Nucleus accumbens (tissue), 56 donors: Measurements from ENCODE around the gene SHC4.
"Not testable (repeated sequence)": the region's sequence is repeated elsewhere in the genome, so short reads cannot be mapped to it uniquely, and the experiment has no call there.

Experiments
- DNase-seq, 56 donors: peaks; one replicate each; lab custom pipeline; 2025; lab: John Stamatoyannopoulos, UW

The SHC4 gene

GRCh38 chr15:48805591-48805990, 158.1 kb downstream of the SHC4 start:
- no peak for DNase-seq

DNA sequence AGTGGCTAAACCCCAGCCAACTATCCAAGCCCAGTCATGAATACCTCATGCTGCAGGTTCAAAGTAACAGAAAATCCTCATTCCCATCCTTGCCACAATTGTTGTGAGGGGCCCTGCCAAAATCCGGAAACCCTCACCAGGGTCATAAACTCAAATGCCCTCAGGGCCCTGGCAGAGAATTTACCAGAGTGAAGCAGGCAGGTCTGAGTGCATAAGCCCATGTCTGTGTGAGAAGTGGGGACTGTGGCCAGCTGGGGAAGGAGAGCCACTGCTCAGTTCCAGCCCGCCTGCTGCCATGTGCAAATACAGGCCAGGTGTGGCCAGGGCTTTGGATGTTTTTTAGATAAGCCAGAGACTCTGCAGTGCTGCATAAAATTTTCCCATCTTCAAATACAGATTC, 159.8 kb downstream of the SHC4 start:
- no peak for DNase-seq

- DNase-seq = no peak
Measured at GRCh38 chr15:48802867-48803266, 160.9 kb downstream of the SHC4 start.

DNA sequence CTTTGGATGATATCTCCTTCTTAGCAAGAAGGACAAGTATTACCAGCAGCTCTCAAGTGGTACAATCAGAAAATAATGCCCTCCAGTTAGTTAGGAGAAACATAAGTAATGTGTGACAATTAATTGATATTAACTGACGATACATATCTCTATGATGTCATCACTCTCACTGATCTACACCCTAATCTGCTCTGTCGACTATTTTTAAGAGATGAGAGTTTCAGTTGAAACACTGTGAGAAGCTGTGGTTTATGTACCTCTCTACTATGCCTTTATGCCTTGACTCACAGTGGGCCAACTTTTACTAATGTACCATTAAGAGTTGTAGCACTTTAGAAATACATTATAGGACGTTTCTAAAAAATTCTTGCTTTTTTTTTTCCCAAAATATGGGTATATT, 161.5 kb downstream of the SHC4 start:
- no peak for DNase-seq

DNA sequence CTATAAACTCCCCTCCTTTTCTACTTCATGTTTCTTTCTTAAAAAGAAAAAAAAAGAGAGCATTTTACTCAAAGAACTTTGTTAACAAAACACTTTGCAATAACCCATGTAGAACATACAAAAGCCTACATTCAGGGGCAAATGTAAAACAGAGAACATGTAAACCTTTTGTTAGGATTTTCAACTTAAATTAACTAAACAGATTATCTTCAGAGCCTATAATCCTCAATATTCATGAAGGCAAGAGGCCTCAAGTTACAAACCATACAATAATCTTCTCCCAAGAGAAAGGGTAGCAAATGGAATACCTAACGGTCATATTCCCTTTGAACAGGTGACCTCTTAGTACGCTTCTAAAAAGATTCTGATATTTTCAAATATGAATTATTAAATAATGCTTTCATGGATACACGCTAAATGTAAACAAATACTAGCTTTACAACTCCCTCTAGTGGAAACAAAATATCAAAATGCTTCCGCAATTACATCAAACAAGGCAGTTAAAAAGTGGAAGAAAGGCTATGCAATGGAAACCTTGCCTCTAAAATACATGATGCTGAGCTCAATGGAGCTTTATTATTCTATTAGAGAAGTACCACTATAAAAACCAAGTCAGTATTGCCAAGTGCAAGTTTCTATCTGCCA, 162.8 kb downstream of the SHC4 start:
- no peak for DNase-seq

- no peak for DNase-seq
Measured at GRCh38 chr15:48800245-48800644, 163.5 kb downstream of the SHC4 start.

DNA sequence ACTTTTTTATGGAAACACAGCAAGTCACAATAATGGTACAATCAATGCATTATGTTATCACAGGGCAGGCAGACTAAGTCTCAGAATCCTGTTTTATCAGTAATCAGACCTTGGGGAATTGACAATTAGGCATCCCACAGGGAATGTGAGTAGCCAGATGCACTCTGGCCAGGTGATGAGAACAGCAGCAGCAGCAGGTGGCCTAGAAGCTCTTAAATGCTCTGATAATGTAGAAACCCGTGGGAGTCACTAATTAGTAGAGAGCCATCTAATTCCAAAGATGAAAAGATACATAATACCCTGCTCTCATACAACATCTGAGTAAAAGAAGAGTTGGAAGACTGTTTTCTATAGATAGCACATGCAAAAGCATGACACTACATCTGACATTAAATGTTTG, 165.4 kb downstream of the SHC4 start:
- no peak for DNase-seq

- no peak for DNase-seq
Measured at GRCh38 chr15:48796930-48797329, 166.8 kb downstream of the SHC4 start.

- no peak for DNase-seq
Measured at GRCh38 chr15:48796521-48796920, 167.2 kb downstream of the SHC4 start.

DNA sequence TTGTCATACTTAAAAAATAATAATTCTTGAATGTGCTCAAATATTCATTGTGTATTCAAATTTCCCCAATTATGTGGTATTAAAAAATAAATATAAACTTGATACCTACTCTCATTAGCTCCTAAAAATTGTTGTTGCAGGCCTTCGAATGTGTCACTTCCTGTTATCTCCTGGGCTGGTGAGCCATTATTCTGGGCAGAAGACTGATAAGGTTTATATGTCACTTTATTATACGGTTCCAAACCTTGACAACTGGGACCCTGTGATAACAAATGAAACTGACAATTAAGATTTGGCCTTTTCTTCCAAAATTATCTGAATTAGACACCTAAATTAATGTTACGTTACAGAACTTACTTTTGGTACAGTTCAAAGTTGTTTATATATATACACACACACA, 167.8 kb downstream of the SHC4 start:
- DNase-seq = no peak

GRCh38 chr15:48794697-48795134, 169.0 kb downstream of the SHC4 start:
- DNase-seq = no peak

DNA sequence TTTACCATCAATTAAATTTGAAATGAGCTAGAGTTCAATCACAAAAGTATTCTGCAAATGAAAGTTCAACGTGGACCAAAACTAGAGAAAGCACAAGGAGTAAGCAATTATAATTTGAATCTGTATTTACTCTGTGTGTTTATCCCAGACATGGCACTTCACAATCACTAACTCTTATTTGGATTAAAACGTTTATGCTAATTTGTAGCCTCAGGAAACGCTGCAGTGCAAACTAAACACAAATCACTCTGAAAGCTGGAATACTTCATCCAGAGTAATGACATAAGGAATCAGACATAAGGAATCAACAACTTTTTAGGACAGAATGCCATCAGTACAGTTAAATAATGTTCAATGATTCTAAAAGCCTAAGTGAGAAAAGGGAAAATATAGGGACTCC, 171.3 kb downstream of the SHC4 start:
- no peak for DNase-seq

- not testable (repeated sequence) for DNase-seq
Measured at GRCh38 chr15:48790466-48791115, 173.1 kb downstream of the SHC4 start.

DNA sequence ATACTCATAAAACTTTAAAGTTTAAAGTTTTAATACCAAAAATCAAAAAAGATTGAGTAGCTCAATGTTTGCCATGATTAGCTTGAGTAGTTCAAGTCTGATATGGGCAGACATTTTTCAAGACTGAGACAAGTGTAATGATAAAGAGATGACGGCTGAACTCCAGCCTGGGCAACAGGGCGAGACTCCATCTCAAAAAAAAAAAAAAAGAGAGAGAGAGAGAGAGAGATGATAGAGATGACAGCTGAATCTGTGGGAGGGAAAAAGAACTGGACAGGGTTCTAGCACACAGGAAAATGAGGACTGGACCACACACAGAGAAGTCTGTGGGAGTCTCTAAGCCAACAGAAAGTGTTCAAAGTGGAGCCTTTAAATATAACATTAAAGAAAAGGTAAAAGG, 178.0 kb downstream of the SHC4 start:
- no peak for DNase-seq

DNA sequence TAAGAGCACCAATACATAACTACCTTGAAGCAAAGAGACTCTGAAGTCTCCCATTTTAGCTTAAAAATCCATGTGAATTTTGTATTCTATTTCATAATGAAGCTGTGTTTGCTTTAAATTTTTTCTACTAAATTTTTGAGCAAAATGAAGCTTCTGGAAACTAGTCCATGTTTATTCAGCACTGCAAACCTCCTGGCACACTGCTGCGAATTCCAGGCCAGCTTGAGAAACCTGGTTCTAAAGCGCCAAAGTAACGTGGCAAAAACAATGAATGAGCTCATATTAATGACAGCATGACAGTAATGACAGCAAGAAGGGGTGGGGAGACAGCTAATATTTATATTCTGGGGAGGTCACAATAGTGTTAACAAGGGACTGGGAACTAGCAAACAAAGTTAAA, 178.5 kb downstream of the SHC4 start:
- no peak for DNase-seq

- DNase-seq = no peak
Measured at GRCh38 chr15:48784756-48785155, 179.0 kb downstream of the SHC4 start.

DNA sequence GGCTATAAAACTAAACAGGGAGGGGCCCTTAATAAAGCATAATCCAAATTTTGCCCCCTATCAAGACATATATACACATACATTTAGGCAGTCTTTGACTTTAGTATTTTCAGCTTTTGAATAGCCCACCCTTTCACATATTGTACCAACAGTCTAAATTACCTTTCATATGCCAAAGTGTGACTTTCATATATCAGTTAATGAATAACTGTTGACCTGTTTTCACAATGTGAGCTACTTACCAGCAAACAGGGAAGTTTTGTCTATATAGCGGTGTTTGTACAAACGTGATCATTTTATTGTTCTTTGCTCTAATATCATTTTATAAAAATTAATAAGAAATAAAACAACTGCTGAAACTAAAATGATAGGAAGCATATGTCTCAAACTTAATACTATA, 180.8 kb downstream of the SHC4 start:
- no peak for DNase-seq

- DNase-seq = no peak
Measured at GRCh38 chr15:48781481-48782081, 182.1 kb downstream of the SHC4 start.

DNA sequence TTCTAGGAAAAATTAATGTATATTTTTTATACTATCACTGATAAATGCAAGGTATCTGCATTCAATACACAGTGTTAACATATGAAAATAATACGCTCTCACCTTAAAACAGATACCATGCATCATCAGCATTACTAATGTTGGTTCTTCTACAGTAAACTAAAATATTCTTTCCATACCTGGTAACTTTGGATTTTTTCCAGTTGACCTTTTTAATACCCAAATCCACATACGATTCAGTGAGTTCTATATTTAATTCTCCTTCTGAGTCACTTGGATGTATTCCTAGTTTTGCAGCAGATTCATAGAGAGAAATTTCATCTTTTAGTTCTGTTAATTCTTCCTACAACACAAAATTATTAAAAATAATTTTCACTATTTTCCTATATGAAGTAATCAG, 182.7 kb downstream of the SHC4 start:
- no peak for DNase-seq

GRCh38 chr15:48778331-48778730, 185.4 kb downstream of the SHC4 start:
- DNase-seq = no peak

GRCh38 chr15:48777645-48778330, 185.9 kb downstream of the SHC4 start:
- DNase-seq = no peak

- no peak for DNase-seq
Measured at GRCh38 chr15:48775546-48775945, 188.2 kb downstream of the SHC4 start.
